Spleen (tissue), 7 donors: ENCODE data around the gene STON2.
A peak's percentile ranks its signal among the peaks of the same experiment; 100 is the strongest.

Experiments used
- POLR2A ChIP-seq, 3 donors: fragments of 450-650 bp; IDR thresholded peaks; one replicate each; pipeline ENCODE4 v1.5.1; 2017; ENCODE audit warnings: antibody characterized with exemption in 3 of 3, mild to moderate bottlenecking in 1 of 3
- POLR2AphosphoS5 ChIP-seq, 3 donors: sonication (generic); formaldehyde crosslinking; IDR thresholded peaks; one replicate each; pipeline ENCODE4 v1.5.1; 2017; ENCODE audit warnings: antibody characterized with exemption in 3 of 3
- TF ChIP-seq, protein P1 (sequence below), 11 experiments: fragments of 200-600 bp in 7 of 11; fragments of 450-650 bp in 4 of 11; sonication (generic) in 4 of 11; IDR thresholded peaks in 8 of 11; conservative IDR thresholded peaks in 3 of 11; 1 replicate in 7 of 11; 2 replicates in 4 of 11; pipeline versions ENCODE4 v1.4.0 to v1.8.0; 2016 to 2021; ENCODE audit warnings: antibody characterized with exemption in 11 of 11, inconsistent platforms in 4 of 11, mild to moderate bottlenecking in 1 of 11
- donor health status: DM: no; HTN: no; CAD: no; lungs with moderate emphysema.
- donor health status: DM: no; HTN: no; CAD: no.
- donor health status: DM: no; HTN: no; CAD: no.

DNA sequence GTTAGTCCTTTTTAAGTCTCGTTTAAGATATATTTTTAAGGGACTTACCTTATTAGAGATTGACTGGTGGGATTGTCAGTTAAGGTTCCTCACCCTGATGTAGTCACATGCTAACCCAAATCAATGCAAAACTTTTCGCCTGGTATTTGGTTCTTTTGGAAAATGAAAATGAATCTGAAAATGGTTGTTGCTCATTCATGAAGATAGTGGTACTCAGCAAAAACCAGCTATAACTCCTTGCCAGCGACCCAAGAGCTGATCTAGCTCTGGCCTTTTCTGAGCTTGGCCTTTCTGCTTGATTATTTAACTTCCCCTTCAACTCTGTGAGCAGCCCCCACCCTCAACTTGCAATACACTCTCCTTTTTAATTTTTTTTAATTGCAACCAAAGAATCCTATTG, 94.4 kb downstream of the STON2 start:
- TF ChIP-seq, protein P1, sequence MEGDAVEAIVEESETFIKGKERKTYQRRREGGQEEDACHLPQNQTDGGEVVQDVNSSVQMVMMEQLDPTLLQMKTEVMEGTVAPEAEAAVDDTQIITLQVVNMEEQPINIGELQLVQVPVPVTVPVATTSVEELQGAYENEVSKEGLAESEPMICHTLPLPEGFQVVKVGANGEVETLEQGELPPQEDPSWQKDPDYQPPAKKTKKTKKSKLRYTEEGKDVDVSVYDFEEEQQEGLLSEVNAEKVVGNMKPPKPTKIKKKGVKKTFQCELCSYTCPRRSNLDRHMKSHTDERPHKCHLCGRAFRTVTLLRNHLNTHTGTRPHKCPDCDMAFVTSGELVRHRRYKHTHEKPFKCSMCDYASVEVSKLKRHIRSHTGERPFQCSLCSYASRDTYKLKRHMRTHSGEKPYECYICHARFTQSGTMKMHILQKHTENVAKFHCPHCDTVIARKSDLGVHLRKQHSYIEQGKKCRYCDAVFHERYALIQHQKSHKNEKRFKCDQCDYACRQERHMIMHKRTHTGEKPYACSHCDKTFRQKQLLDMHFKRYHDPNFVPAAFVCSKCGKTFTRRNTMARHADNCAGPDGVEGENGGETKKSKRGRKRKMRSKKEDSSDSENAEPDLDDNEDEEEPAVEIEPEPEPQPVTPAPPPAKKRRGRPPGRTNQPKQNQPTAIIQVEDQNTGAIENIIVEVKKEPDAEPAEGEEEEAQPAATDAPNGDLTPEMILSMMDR (IDR thresholded peaks at IDR 0.05 in 8 of 11, conservative IDR thresholded peaks at IDR 0.05 in 3 of 11), result no peak
- TF ChIP-seq POLR2A (IDR thresholded peaks at IDR 0.05) (no peak), POLR2AphosphoS5 (IDR thresholded peaks at IDR 0.05) (peak in 1 of 3 donors; percentile 5)
